Measurements from ENCODE around the gene MPND.

DNA sequence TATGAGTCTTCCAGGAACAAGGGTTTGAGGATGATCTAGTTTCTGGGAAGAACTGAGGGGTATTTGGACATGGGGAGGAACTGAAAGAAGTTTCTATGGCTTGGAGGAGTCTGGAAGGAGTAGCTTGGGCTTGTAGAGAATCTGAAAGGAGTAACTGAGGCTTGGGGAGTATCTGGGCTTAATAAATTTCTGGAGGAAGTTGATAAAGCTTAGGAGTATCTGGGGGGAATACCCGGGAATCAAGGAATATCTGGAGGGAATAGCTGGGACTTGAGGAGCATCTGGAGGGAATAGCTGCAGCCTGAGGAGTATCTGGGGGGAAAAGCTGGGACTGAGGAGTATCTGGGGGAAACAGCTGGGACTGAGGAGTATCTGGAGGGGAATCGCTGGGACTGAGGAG, 22.9 kb upstream of the MPND start:
- TF ChIP-seq CTCF (IDR thresholded peaks at IDR 0.05 in 4 of 5, conservative IDR thresholded peaks at IDR 0.05 in 1 of 5), result no peak
- TF ChIP-seq POLR2A (IDR thresholded peaks at IDR 0.05), result no peak
